ENCODE data around the gene SIAH3. TPM values are rescaled to one million over a fixed set of nuclear protein-coding genes. Genes with fewer than 3 reads are reported as not detected.
"Not testable (repeated sequence)": the region's sequence is repeated elsewhere in the genome, so short reads cannot be mapped to it uniquely, and the experiment has no call there.

SIAH3 gene
- total RNA-seq, 2 donors from 2014 or later = not detected

- no peak overlapping the region for H3K27ac ChIP-seq
These were observed 82.7 kb downstream of the SIAH3 start for GRCh38 chr13:45768656-45769479.

GRCh38 chr13:45765464-45765863 lies 86.1 kb downstream of the SIAH3 start:
- Histone ChIP-seq H3K36me3 (no peaks in the 10 kb centered on the region), H3K4me1 (ENCODE audit: control insufficient read depth in 1 of 2, low read depth in 2 of 2) (no peaks in the 10 kb centered on the region), H3K27ac (no peak overlapping the region), H3K27me3 (replicated peaks; ENCODE audit: insufficient read depth) (no peaks in the 10 kb centered on the region), H3K9me3 (no peaks in the 10 kb centered on the region), H3K4me3 (no peak overlapping the region)
- TF ChIP-seq CTCF (IDR thresholded peaks at IDR 0.05) = no peak
- ATAC-seq (ENCODE audit: insufficient number of reproducible peaks, low FRiP score, low read depth) (no peak), DNase-seq (ENCODE audit: low spot score) (no peak)

More at GRCh38 chr13:45768656-45769479, 82.7 kb downstream of the SIAH3 start:
- Histone ChIP-seq H3K36me3 (no peaks in the 10 kb centered on the region), H3K9me3 (no peaks in the 10 kb centered on the region), H3K4me1 (ENCODE audit: control insufficient read depth in 1 of 2, low read depth in 2 of 2) (no peaks in the 10 kb centered on the region), H3K27me3 (replicated peaks; ENCODE audit: insufficient read depth) (no peaks in the 10 kb centered on the region), H3K4me3 (no peak overlapping the region)
- ATAC-seq (ENCODE audit: insufficient number of reproducible peaks, low FRiP score, low read depth) = no peak
- no peak for DNase-seq (ENCODE audit: low spot score)
- no peak for TF ChIP-seq CTCF (IDR thresholded peaks at IDR 0.05)

- Histone ChIP-seq H3K27ac (no peak overlapping the region), H3K36me3 (no peaks in the 10 kb centered on the region), H3K4me1 (ENCODE audit: control insufficient read depth in 1 of 2, low read depth in 2 of 2) (no peaks in the 10 kb centered on the region), H3K9me3 (no peaks in the 10 kb centered on the region), H3K4me3 (no peak overlapping the region), H3K27me3 (replicated peaks; ENCODE audit: insufficient read depth) (no peaks in the 10 kb centered on the region)
- no peak for TF ChIP-seq CTCF (IDR thresholded peaks at IDR 0.05)
- no peak for DNase-seq (ENCODE audit: low spot score)
- no peak for ATAC-seq (ENCODE audit: insufficient number of reproducible peaks, low FRiP score, low read depth)
These were observed 88.1 kb downstream of the SIAH3 start for GRCh38 chr13:45763419-45763818.

GRCh38 chr13:45757589-45757988 lies 94.0 kb downstream of the SIAH3 start:
- not testable (repeated sequence) for H3K4me3 ChIP-seq

GRCh38 chr13:45756498-45756897 lies 95.1 kb downstream of the SIAH3 start:
- H3K4me3 ChIP-seq; DNase-seq (ENCODE audit: low spot score); H3K27me3 ChIP-seq (replicated peaks; ENCODE audit: insufficient read depth); H3K27ac ChIP-seq; ATAC-seq (ENCODE audit: insufficient number of reproducible peaks, low FRiP score, low read depth); H3K4me1 ChIP-seq (ENCODE audit: control insufficient read depth in 1 of 2, low read depth in 2 of 2); H3K9me3 ChIP-seq; H3K36me3 ChIP-seq: not testable (repeated sequence)

More at GRCh38 chr13:45757589-45757988, 94.0 kb downstream of the SIAH3 start:
- not testable (repeated sequence) for DNase-seq (ENCODE audit: low spot score); H3K36me3 ChIP-seq; H3K9me3 ChIP-seq; ATAC-seq (ENCODE audit: insufficient number of reproducible peaks, low FRiP score, low read depth); H3K27ac ChIP-seq; H3K4me1 ChIP-seq (ENCODE audit: control insufficient read depth in 1 of 2, low read depth in 2 of 2); H3K27me3 ChIP-seq (replicated peaks; ENCODE audit: insufficient read depth)

- H3K9me3 ChIP-seq = no peaks in the 10 kb centered on the region
- no peak overlapping the region for H3K27ac ChIP-seq
- ATAC-seq (ENCODE audit: insufficient number of reproducible peaks, low FRiP score, low read depth) = no peak
- no peaks in the 10 kb centered on the region for H3K36me3 ChIP-seq
- H3K4me3 ChIP-seq = no peak overlapping the region
- H3K4me1 ChIP-seq (ENCODE audit: control insufficient read depth in 1 of 2, low read depth in 2 of 2) = no peaks in the 10 kb centered on the region
- TF ChIP-seq CTCF (IDR thresholded peaks at IDR 0.05) = no peak
- no peak for DNase-seq (ENCODE audit: low spot score)
- H3K27me3 ChIP-seq (replicated peaks; ENCODE audit: insufficient read depth) = no peaks in the 10 kb centered on the region
These were observed 99.0 kb downstream of the SIAH3 start for GRCh38 chr13:45752510-45752909.

All from thoracic aorta (tissue), 2 donors.